Activated T-cell treated with anti-CD3 and anti-CD28 coated beads for 48 hours (primary cell): ENCODE measurements around the gene PDZD2.
"Not testable (repeated sequence)": the region's sequence is repeated elsewhere in the genome, so short reads cannot be mapped to it uniquely, and the experiment has no call there.

Source experiments
- DNase-seq: peaks from one replicate; pipeline ENCODE4 v3.0.0-alpha.2; 2020; ENCODE audit warnings: low read depth

Gene PDZD2

DNA sequence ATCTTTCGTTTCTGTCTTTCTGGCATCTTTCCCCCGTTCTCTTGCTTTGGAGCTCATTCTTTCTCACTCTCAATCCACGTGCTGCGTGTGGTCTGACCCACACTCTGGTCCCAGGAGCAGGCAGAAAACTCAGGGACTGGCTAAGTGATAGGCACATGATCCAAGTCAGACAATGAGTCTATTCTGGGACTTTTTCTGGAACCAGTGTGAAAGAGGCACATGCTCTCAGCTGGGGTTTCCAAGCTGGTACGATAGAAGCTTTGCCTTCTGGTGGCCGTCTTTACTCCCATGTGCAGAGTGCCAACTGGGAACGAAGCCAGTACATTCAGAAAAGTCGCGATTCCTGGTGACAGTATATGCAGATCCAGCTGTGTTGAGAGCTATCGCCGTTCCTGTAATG is 94.4 kb downstream of the PDZD2 start:
- no peak for DNase-seq

DNA sequence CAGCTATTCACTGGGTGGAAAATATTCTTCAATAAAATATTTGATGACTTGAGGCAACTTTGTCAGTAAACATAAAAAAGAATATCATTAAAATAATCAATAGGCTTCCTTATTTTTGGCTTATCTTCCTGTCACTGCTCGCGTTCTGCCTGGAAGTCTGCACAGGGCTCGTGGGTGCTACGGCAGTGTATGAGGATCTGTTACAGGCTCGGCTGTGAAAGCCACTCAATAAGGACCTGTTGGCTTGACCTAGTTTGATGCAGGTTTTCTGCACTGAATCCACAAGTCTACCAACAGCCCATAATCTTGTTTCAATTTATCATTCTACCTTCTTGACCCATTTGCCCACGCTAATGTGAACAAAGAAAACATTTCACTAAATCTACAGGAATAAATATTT is 97.2 kb downstream of the PDZD2 start:
- DNase-seq = no peak

GRCh38 chr5:31738199-31738598 is 99.3 kb downstream of the PDZD2 start:
- DNase-seq = no peak

GRCh38 chr5:31741496-31741895 is 102.6 kb downstream of the PDZD2 start:
- no peak for DNase-seq

GRCh38 chr5:31743678-31744077 is 104.7 kb downstream of the PDZD2 start:
- no peak for DNase-seq

DNA sequence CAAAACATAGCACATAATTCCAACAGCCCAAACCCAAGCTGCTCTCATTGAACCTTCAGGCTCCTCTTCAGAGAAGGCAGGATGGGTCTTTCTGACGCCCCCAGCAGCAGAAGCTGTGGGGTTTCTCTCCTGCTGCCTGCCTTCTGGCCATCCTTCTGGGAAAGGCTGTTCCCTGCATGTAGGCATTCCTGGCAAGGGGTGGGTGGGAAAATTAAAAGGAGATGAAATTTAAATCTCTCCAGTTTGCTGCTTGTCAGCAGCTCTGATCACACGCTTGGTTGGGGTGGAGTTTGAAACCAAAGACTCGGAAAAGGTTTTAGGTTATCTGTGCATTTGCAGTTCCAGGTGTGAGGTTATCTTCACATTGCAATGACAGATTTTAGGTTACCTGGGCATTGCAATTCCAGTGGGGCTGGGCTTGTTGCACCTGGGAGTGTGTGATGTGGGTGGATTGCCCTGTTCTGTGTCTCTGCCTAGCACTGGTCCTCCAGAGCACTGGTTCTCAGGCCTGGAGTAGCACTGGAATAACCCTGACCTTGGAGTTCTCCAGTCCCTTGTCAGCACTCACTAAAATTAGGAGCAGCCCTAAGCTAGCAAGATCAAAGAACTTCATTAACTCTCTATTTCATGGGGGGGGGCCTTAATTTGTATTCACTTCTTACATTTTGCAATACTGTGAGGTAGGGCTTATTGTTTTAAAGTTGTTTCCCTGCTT is 109.7 kb downstream of the PDZD2 start:
- no peak for DNase-seq

DNA sequence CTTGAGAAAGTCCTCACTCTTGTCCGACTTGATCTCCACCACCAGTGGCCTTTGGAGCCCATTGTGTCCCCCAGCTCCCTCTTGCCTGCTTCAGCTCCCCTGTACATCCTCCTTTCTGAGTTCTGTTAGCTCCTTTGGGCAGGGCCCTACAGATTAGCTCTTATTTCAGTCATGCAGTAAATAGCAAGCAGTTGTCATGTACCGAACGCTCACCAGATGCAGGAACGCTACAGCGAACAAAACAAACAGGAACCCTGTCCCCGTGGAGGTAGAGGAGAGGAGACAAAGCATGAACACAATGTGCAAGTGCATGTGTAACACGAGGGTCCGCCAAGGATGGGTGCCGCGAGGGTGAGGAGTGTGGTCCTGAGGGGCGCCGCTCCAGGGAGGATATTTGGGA is 111.3 kb downstream of the PDZD2 start:
- DNase-seq = no peak

- no peak for DNase-seq
Measured at GRCh38 chr5:31751610-31752009, 112.7 kb downstream of the PDZD2 start.

DNA sequence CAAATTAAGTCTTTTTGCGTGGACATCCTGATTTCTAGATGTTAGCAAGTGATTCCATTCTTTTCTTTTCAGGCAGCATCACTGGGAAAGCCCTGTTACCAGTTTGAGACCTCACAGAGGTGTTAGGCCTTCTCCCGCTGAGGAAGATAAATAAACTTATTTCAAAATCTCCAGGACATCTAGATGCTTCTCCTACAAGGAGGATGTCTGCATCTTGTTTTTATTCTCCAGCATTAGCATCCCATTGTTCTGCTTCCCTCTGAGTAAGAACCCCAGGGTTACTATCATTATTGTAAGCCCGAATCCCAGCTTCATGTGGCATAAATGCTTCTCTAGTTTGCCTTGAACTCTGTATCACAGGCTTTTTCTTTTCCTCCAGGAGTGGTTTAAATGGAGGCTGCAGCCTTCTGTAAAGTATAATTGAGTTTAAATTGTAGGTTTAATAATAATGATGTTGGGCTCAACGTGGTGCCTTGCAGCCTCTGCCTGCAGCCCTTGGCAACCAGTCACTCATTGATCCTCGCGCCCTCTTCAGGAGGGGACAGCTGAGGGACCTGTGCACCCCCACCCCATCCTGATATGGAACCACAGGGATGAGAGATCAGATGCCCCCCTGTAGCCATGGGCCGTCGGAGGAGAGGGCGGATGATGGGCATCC is 114.9 kb downstream of the PDZD2 start:
- DNase-seq = no peak

- no peak for DNase-seq
Measured at GRCh38 chr5:31754358-31754704, 115.4 kb downstream of the PDZD2 start.

DNA sequence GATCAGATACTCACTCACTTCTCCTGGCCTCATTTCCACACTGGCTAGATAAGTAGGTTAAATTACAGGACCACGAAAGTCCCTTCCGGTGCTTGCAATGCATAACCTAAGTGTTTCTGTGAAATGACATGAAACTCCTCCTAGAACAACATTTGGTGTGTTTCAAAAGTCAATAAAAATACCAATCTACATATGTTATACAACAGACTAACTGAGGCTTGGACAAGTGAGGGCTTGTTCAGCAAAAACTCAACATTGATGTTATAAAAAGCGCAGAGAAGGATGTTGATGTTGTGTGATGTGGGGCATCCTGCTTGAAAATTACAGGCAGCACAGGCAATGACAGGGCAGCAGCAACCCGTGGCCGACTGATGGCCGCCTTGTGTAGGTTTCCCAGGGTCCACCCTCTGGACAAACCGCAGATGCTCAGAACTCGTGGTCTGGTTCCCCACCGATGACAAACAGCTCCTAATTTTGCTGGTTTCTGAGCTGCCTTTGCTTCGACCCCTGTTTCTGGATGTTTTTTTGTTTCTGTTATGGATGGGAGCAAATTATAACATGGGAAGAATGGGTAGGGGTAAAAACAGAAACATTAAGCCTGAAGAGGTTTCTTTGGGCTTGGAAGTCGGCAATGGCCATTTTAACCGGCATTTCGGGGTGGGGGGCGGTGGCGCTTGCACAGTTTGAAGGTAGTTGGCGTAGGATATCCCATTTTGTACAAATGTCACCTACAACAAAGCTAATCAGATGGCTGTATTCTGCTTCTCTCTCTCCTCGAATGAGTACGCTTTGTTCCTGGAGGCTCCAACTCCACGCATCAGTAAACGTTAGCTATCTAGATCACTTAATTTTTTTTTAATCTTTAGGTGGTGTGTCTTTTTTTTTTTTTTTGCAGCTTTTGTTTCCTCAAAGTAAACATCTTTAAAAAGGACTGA is 116.1 kb downstream of the PDZD2 start:
- DNase-seq = no peak

GRCh38 chr5:31755676-31756230 is 116.8 kb downstream of the PDZD2 start:
- DNase-seq = no peak

- DNase-seq = no peak
Measured at GRCh38 chr5:31757806-31758205, 118.9 kb downstream of the PDZD2 start.

- no peak for DNase-seq
Measured at GRCh38 chr5:31758803-31759425, 120.0 kb downstream of the PDZD2 start.

DNA sequence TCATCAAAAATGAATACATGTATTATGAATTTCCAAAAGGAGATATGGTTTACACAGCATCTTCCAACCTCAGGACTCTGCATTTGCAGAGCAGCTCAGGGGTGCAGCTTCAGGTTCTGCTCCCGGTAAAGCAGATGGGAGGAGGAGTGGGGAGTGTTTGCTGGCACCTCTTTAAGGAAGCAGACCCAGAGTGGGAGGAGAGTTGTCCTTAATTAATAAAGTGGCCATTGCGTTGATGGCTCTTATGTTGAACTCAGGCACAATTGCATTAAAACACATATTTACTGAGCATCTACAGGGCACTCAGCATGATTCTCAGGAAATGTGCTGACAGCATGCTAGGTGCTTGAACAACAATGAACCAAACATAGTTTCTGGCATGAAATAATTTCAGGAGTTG is 121.0 kb downstream of the PDZD2 start:
- no peak for DNase-seq

DNA sequence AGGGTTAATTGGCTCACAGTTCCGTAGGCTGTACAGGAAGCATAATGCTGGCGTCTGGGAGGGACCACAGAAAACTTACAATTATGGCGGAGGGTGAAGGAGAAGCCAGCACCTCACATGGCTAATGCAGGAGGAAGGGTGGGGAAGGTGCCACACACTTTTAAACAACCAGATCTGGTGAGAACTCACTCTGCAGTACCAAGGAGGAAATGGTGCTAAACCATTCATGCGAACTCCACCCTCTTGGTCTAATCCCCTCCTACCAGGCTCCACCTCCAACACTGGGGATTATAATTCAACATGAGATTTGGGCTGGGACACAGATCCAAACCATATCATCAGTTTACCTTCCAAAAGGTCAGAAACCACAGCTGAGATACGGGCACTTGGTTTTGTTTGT is 122.9 kb downstream of the PDZD2 start:
- DNase-seq = no peak

DNA sequence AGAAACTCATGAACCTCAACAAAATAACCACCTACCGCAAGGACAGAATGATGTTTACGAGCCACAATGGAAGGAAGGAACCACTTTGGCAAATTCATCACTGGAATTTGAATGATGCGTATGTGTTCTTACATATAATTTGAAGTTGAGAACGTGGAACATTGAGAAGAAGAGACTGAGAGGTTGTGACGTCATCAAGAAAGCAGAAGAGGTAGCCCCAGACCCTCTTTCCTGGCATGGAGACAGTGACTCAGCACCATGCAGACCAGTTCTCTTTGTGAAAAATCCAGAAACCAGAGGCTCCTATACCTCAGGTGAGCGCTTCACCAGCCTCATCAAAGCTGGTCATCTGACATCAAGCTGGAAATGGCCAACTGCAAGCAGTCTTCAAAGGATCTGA is 124.5 kb downstream of the PDZD2 start:
- no peak for DNase-seq

GRCh38 chr5:31764687-31765086 is 125.8 kb downstream of the PDZD2 start:
- not testable (repeated sequence) for DNase-seq

- DNase-seq = no peak
Measured at GRCh38 chr5:31767335-31768031, 128.6 kb downstream of the PDZD2 start.

DNA sequence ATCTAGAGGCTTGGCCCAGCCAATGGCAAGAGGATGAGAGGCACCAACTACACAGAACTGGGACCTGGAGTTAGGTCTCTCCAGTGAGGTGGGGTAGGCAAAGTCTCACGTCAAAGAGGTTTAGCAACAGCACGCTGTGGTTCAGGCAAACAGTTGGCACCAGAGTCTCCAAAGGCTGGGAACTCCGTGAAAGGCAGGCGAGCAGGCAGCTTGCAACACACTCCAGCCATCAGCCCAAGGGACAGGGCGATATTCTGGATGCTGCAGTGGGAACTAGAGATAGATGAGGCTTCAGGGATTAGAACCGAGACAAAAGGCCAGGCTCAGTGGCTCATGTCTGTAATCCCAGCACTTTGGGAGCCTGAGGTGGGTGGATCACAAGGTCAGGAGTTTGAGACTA is 129.1 kb downstream of the PDZD2 start:
- DNase-seq = no peak

DNA sequence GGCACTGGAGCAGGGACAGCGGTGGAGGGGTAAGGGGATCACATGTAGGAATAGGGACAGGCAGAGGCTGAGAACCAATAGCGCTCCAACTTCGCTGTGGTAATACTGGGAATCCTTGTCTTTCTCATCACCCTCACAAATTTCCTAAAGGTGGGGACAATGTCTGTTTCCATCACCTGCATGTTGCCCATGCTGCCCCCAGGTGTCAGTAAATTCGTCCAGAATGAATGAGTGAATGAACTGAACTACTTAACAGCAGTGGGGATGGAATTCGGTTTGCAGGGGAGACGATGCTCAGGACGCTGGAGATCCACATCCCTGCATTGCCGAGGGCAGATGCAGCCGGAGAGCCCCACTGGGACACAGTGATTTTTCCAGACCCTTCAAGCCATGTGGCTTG is 129.9 kb downstream of the PDZD2 start:
- DNase-seq = no peak

DNA sequence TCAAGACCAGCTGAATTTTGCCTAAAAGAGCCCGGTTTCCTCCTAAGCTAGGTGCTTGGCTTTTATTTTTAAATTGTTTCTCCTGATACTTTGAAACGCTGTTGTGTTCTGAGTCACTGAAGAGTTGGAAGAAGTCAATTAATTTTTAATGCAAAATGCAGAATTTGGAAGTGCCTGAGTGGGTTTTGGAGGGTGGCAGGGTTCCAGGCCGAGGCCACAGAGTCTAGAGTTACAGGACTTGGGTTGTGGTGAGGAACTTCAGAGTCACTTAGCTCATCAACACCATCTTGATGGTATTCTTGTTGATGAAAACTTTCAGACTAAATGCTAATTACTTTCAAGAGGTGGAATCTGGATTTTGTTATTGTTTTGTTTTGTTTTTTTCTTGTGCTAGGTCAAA is 130.6 kb downstream of the PDZD2 start:
- no peak for DNase-seq
